Body of pancreas (tissue), 4 donors: ENCODE results near the gene UBQLN4.

Source experiments
- POLR2A ChIP-seq, 3 donors: fragments of 450-650 bp; IDR thresholded peaks; one replicate each; pipeline ENCODE4 v1.6.1; 2016; ENCODE audit warnings: antibody characterized with exemption in 3 of 3, mild to moderate bottlenecking in 2 of 3
- TF ChIP-seq, protein P1 (sequence below), 7 experiments: fragments of 450-650 bp in 4 of 7; fragments of 200-600 bp in 3 of 7; sonication (generic) in 3 of 7; IDR thresholded peaks; one replicate each; pipeline ENCODE4 v1.5.1; 2016 to 2019; ENCODE audit warnings: antibody characterized with exemption in 7 of 7

DNA sequence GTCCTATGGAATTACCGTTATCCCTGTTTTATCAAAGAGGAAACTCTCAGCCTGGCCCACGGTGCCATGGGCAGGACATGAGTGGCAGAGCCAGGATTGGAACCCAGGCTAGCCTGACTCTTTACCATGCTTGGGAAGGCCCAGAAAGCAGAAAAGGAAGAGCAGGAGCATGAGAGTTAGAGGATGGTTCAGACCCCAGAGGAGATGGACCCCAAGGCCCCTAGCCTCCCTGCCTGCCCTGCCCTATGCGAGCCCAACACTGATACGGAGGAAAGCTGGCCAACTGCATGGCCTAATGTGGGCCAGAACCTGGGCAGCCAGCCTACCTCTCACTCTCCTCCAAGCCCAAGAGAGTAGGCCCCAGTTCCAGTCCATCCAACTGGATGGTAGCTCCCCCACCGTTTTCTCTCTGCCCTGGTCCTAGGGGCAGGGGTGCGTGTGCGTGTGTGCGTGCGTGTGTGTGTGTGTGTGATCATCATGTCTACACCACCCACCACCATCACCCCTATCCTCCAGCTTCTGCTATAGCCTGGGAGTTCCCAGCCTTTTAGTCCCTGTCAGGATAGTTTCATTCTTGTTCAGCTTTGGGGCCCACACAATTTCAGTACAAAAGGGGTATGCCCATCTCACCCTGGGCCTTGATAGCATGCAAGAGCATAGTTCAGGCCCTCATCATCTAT lies 44.0 kb upstream of the UBQLN4 start:
- TF ChIP-seq, protein P1, sequence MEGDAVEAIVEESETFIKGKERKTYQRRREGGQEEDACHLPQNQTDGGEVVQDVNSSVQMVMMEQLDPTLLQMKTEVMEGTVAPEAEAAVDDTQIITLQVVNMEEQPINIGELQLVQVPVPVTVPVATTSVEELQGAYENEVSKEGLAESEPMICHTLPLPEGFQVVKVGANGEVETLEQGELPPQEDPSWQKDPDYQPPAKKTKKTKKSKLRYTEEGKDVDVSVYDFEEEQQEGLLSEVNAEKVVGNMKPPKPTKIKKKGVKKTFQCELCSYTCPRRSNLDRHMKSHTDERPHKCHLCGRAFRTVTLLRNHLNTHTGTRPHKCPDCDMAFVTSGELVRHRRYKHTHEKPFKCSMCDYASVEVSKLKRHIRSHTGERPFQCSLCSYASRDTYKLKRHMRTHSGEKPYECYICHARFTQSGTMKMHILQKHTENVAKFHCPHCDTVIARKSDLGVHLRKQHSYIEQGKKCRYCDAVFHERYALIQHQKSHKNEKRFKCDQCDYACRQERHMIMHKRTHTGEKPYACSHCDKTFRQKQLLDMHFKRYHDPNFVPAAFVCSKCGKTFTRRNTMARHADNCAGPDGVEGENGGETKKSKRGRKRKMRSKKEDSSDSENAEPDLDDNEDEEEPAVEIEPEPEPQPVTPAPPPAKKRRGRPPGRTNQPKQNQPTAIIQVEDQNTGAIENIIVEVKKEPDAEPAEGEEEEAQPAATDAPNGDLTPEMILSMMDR (IDR thresholded peaks at IDR 0.05), result no peak
- no peak for TF ChIP-seq POLR2A (IDR thresholded peaks at IDR 0.05)
